ENCODE measurements around the gene ABL1. TPM values are rescaled to one million over a fixed set of nuclear protein-coding genes. Genes with fewer than 3 reads are reported as not detected.

Gene ABL1
- polyA plus RNA-seq, 1 of the 3 experiments (the other 2 are of a cell fraction): 24.6 TPM

DNA sequence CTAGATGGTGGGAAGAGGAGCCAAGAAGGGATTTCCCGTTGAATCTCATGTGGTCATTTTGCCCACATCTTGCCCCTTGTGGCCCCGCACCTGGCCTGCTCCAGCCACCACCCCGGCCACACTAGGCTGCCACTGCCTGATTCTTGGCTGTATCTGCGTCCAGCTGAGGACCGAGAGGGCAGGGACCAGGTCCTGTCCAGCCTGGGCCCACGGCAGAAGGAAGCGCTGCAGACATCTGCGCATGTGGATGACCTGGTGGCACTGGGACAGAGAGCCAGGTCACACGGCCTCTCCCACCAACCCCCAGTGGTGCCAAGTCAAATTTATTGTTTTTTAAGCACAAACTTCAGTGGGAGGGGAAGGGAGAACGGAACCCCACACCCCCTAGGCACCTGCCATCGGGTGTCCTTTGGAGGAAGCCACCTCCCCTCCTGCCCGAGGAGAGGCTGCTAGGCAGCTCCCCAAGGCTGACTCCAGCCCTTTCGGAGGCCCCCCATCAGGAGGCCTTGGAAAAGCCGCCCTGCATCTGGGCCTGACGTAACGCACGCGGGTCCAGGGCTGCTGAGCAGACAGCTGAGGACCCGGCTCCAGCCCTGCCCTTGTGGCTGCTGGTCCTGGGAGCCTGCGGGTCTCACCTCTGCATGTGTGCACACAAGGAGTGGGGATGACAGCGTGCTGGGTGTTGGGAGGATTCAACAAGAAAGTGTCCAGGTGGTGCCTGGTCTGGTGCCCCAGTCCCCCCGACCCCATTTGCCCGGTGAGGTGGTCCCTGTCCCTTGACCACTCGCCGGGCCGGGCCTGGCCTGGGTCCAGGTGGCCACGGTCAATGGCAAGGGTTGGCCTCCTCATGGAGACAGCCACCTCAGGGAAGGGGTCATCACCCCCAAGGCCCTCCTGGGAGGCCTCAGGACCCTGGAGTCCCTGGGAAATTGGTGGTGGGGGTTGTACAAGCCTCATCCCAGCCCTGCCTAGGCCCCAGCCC, 67.4 kb downstream of the ABL1 start:
- H3K36me3 ChIP-seq (replicated peaks in 1 of 2; ENCODE audit: control insufficient read depth in 1 of 2, insufficient read depth in 2 of 2, low read length in 1 of 2): no peaks in the 10 kb centered on the region
- CTCF ChIA-PET: interaction anchor here (0.9 to 1.7 kb wide), 3 partner anchors 33 to 39 kb away, joined by 3 to 4 read pairs (median 4); no protein-coding TSS in a partner anchor
- H3K4me2 ChIP-seq: no peak overlapping the region
- no peaks in the 10 kb centered on the region for H4K20me1 ChIP-seq (ENCODE audit: insufficient read depth)
- no peak overlapping the region for H3K4me3 ChIP-seq (ENCODE audit: low read depth in 2 of 2, low read length in 1 of 2)
- H3K9me2 ChIP-seq: no peaks in the 10 kb centered on the region
- no peaks in the 10 kb centered on the region for H3K79me2 ChIP-seq (ENCODE audit: insufficient read depth)
- no peaks in the 10 kb centered on the region for H3F3A ChIP-seq (replicated peaks; ENCODE audit: insufficient read depth)
- no peak for DNase-seq
- H3K27ac ChIP-seq (ENCODE audit: low read depth in 2 of 2, low read length in 1 of 2): no peak overlapping the region
- H3K9ac ChIP-seq: no peak overlapping the region
- TF ChIP-seq RAD21 (IDR thresholded peaks at IDR 0.05; ENCODE audit: low read length) (no peak), FOSL2 (IDR thresholded peaks at IDR 0.05; ENCODE audit: borderline replicate concordance, low read depth) (no peak), CHD2 (IDR thresholded peaks at IDR 0.05; ENCODE audit: low read length, partially characterized antibody) (no peak)
- no peak overlapping the region for H2AFZ ChIP-seq (ENCODE audit: low read depth)
- H3K4me1 ChIP-seq (ENCODE audit: control insufficient read depth in 1 of 2, insufficient read depth in 2 of 2, low read depth in 1 of 2, low read length in 1 of 2): peaks cover 0 to 3% of the 10 kb centered on the region in 2 experiments; a peak in 1 of 4 replicates
- POLR2A ChIA-PET: no interaction called here
- H3K27me3 ChIP-seq (ENCODE audit: insufficient read depth): no peaks in the 10 kb centered on the region
- 63% methylated on average over 8 of the region's 27 CpGs for WGBS (ENCODE audit: low lambda C conversion rate)
- H3K9me3 ChIP-seq: no peaks in the 10 kb centered on the region

DNA sequence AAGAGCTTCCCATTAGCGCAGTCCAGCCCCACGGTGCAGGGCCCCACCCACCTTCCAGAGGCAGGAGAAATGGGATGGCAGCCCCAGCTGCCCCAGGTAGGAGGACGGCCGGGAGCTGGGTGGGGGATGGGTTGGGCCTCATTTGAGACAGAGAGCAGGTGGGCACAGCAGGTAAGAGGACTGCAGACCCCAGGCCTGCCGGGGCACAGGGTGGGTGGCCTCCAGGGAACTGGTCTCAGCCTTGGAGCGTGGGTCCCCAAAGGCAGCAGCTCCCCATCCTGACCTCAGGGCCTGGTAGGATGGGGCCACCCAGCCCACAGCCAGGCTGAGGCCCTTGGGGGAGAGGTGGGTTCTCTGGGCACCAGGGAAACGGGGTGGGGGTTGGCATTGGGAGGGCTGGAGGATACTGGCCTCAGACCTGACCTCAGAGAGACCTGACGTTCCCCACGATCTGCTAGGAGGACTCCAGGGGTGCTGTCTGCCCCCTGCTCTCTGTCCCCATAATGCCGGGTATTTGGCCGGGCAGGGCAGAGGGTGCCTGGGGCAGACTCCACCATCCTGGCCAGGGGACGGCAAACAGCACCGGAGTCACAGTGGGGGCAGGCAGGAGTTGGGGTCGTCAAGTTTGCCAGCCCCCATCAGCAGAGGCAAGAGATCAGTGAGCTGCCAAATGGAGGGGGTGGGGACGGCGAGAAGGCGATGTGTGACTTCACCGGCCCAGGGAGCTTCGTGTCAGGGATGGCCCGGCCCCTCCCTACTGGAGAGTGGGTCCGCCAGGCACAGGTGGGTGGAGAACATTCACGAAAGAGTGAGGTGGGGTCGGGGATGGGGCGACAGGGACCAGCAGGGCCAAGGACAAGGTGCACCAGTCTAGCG, 68.4 kb downstream of the ABL1 start:
- H3F3A ChIP-seq (replicated peaks; ENCODE audit: insufficient read depth): no peaks in the 10 kb centered on the region
- POLR2A ChIA-PET: no interaction called here
- H3K27ac ChIP-seq (ENCODE audit: low read depth in 2 of 2, low read length in 1 of 2): no peak overlapping the region
- H3K4me1 ChIP-seq (ENCODE audit: control insufficient read depth in 1 of 2, insufficient read depth in 2 of 2, low read depth in 1 of 2, low read length in 1 of 2): peaks cover 0 to 4% of the 10 kb centered on the region in 2 experiments; a peak in 1 of 4 replicates
- H3K9ac ChIP-seq: no peak overlapping the region
- no peaks in the 10 kb centered on the region for H3K9me2 ChIP-seq
- TF ChIP-seq NRF1 (IDR thresholded peaks at IDR 0.05; ENCODE audit: low read depth, low read length): no peak
- no peak for TF ChIP-seq SIN3A (IDR thresholded peaks at IDR 0.05; ENCODE audit: borderline replicate concordance, low read depth, low read length)
- no peak for TF ChIP-seq NFIC (IDR thresholded peaks at IDR 0.05; ENCODE audit: borderline replicate concordance)
- TF ChIP-seq FOXJ3 (CRISPR knock-in tag; IDR thresholded peaks at IDR 0.05): no peak
- no peak for TF ChIP-seq POLR2AphosphoS5 (IDR thresholded peaks at IDR 0.05; ENCODE audit: low read depth, low read length)
- TF ChIP-seq YY1 (IDR thresholded peaks at IDR 0.05; ENCODE audit: low read depth): no peak
- no peak for TF ChIP-seq MEF2A (IDR thresholded peaks at IDR 0.05; ENCODE audit: borderline replicate concordance, low read depth)
- no peak for TF ChIP-seq ZBTB33 (IDR thresholded peaks at IDR 0.05; ENCODE audit: borderline replicate concordance, low read depth)
- no peak for TF ChIP-seq IRF3 (IDR thresholded peaks at IDR 0.05; ENCODE audit: low read depth, low read length)
- TF ChIP-seq ELF1 (IDR thresholded peaks at IDR 0.05): no peak
- no peak for TF ChIP-seq TCF12 (IDR thresholded peaks at IDR 0.05)
- TF ChIP-seq EZH2phosphoT487 (IDR thresholded peaks at IDR 0.05; ENCODE audit: borderline replicate concordance, low read depth): no peak
- TF ChIP-seq, protein P1, sequence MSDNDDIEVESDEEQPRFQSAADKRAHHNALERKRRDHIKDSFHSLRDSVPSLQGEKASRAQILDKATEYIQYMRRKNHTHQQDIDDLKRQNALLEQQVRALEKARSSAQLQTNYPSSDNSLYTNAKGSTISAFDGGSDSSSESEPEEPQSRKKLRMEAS (IDR thresholded peaks at IDR 0.05; ENCODE audit: low read depth): no peak
- TF ChIP-seq, protein P2, sequence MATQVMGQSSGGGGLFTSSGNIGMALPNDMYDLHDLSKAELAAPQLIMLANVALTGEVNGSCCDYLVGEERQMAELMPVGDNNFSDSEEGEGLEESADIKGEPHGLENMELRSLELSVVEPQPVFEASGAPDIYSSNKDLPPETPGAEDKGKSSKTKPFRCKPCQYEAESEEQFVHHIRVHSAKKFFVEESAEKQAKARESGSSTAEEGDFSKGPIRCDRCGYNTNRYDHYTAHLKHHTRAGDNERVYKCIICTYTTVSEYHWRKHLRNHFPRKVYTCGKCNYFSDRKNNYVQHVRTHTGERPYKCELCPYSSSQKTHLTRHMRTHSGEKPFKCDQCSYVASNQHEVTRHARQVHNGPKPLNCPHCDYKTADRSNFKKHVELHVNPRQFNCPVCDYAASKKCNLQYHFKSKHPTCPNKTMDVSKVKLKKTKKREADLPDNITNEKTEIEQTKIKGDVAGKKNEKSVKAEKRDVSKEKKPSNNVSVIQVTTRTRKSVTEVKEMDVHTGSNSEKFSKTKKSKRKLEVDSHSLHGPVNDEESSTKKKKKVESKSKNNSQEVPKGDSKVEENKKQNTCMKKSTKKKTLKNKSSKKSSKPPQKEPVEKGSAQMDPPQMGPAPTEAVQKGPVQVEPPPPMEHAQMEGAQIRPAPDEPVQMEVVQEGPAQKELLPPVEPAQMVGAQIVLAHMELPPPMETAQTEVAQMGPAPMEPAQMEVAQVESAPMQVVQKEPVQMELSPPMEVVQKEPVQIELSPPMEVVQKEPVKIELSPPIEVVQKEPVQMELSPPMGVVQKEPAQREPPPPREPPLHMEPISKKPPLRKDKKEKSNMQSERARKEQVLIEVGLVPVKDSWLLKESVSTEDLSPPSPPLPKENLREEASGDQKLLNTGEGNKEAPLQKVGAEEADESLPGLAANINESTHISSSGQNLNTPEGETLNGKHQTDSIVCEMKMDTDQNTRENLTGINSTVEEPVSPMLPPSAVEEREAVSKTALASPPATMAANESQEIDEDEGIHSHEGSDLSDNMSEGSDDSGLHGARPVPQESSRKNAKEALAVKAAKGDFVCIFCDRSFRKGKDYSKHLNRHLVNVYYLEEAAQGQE (IDR thresholded peaks at IDR 0.05; ENCODE audit: low read depth, low read length): no peak
- H3K27me3 ChIP-seq (ENCODE audit: insufficient read depth): no peaks in the 10 kb centered on the region
- H3K4me2 ChIP-seq: no peak overlapping the region
- H3K36me3 ChIP-seq (replicated peaks in 1 of 2; ENCODE audit: control insufficient read depth in 1 of 2, insufficient read depth in 2 of 2, low read length in 1 of 2): no peaks in the 10 kb centered on the region
- CTCF ChIA-PET: interaction anchor here (0.9 to 1.7 kb wide), 3 partner anchors 34 to 39 kb away, joined by 3 to 4 read pairs (median 4); no protein-coding TSS in a partner anchor
- H3K4me3 ChIP-seq (ENCODE audit: low read depth in 2 of 2, low read length in 1 of 2): no peak overlapping the region
- H3K9me3 ChIP-seq: no peaks in the 10 kb centered on the region
- no peak for DNase-seq
- no peak overlapping the region for H2AFZ ChIP-seq (ENCODE audit: low read depth)
- no peaks in the 10 kb centered on the region for H4K20me1 ChIP-seq (ENCODE audit: insufficient read depth)
- H3K79me2 ChIP-seq (ENCODE audit: insufficient read depth): no peaks in the 10 kb centered on the region
- 73% methylated on average over 21 of the region's 25 CpGs for WGBS (ENCODE audit: low lambda C conversion rate)

All from SK-N-SH (cell line).